Ovary (tissue), 3 donors: ENCODE data around the gene FAM184B.

Experiments
- CTCF ChIP-seq, 3 donors: fragments of 450-650 bp in 2 of 3; fragments of 200-600 bp in 1 of 3; IDR thresholded peaks; one replicate each; pipeline versions ENCODE4 v1.5.1 to v1.8.0; 2016 to 2022; ENCODE audit warnings: antibody characterized with exemption in 3 of 3, mild to moderate bottlenecking in 1 of 3
- POLR2A ChIP-seq: fragments of 450-650 bp; IDR thresholded peaks from one replicate; pipeline ENCODE4 v1.6.1; 2017; ENCODE audit warnings: antibody characterized with exemption, mild to moderate bottlenecking, moderate library complexity
- donor health status: DM: no; HTN: no; CAD: no.

- TF ChIP-seq POLR2A (no peak), CTCF (IDR thresholded peaks at IDR 0.05) (no peak)
These were observed 3.0 kb downstream of the FAM184B start for GRCh38 chr4:17778431-17778830.
